GM04504 (cell line): ENCODE measurements around the gene MIS18BP1.
"Not testable (repeated sequence)": the region's sequence is repeated elsewhere in the genome, so short reads cannot be mapped to it uniquely, and the experiment has no call there.

Experiments used
- DNase-seq: peaks from one replicate; pipeline ENCODE4 v3.0.0-alpha.2; 2012; ENCODE audit warnings: low read depth

The MIS18BP1 gene

GRCh38 chr14:45246151-45246550 lies 6.9 kb downstream of the MIS18BP1 start:
- no peak for DNase-seq

DNA sequence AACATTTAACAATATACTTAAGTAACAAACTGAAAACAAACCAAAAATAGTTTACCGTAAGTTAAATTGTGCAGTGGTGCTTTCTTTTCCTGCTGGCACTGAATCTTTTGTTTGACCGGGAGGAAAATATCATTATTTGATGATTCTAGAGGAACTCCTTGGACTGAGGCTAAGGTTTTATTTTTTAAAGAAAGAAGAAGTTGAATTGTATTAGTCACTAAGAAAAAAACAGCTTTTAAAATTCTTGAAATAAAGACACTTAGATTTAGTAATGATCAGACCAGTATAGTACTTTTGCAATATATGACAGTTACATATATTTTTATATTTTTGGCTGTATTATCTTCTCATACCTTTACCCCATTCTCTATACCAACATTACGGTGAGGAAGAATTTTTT lies 10.3 kb downstream of the MIS18BP1 start:
- DNase-seq, result no peak

GRCh38 chr14:45238988-45239387 lies 14.0 kb downstream of the MIS18BP1 start:
- DNase-seq, result no peak

GRCh38 chr14:45227566-45227965 lies 25.4 kb downstream of the MIS18BP1 start:
- DNase-seq, result no peak

- DNase-seq, result no peak
These were observed 30.3 kb downstream of the MIS18BP1 start for GRCh38 chr14:45222485-45223262.

DNA sequence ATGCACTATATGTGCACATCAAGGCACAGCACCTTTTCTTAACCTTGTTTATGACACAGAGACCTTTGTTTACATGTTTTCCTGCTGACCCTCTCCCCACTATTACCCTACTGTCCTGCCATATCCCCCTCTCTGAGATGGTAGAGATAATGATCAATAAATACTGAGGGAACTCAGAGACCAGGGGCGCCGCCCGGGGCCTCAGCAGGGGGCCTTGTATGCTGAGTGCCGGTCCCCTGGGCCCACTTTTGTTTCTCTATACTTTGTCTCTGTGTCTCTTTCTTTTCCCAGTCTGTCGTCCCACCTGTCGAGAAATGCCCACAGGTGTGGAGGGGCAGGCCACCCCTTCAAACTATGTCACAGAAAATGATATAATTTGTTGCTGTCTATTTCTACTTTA lies 38.7 kb downstream of the MIS18BP1 start:
- not testable (repeated sequence) for DNase-seq

DNA sequence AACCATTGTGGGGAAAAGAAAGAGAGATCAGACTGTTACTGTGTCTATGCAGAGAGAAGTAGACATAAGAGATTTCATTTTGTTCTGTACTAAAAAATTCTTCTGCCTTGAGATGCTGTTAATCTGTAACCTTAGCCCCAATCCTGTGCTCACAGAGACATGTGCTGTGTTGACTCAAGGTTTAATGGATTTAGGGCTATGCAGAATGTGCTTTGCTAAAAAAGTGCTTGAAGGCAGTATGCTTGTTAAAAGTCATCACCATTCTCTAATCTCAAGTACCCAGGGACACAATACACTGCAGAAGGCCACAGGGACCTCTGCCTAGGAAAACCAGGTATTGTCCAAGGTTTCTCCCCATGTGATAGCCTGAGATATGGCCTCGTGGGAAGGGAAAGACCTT lies 39.3 kb downstream of the MIS18BP1 start:
- DNase-seq, result not testable (repeated sequence)

DNA sequence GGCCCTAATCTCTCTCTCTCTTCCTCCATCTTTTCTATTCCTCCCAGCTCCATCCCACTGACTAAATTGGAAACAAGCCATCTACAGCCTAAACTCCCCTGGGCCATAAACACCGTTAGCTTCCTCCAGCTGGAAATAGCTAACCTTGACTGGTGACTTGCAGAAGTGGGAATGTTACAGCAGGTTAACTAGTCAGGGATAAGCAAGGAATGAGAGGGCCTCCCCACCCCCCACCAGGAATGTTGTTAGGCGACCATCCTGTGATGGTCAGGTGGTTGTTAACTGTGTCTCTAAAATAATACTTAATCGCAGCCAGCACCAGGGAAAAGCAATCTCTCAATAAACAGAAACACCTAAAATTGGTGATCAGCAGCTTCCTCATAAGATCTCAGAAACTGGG lies 40.8 kb downstream of the MIS18BP1 start:
- DNase-seq, result no peak

GRCh38 chr14:45211295-45211694 lies 41.7 kb downstream of the MIS18BP1 start:
- DNase-seq, result no peak

DNA sequence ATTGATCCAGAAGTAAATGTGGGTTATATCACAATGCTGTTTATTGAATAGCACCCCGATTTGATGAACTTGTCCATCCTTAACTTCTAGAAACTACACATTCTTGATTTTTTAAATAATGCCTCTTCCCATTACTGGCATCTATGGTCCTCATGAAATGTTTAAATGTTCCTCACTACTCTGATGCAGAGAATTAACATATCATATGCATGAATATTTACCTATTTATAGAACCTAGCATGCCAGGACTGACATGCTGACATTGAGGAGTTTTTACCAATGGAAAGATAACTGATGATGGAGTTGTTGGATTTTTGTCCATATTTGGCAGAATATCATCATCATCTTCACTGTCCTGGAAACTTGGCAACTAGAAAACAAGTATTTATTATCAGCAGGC lies 42.8 kb downstream of the MIS18BP1 start:
- no peak for DNase-seq

DNA sequence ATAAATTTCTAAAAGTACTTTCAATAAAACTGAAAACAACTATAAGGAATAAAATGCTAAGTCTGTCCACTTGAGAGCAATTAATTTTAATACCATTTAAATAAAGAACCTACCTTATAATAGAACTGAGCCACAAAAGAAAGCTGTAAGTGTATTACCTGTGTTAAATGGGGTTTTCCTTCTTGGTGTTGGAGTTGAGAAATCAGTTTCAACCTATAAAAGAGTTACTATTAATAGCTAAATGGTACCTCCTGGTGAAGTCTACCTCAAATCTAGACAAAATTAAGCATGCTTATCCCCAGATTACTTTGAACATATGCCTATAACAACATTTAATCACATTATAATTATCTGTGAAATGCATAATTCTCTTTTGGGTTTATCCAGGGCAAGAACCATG lies 48.8 kb downstream of the MIS18BP1 start:
- no peak for DNase-seq

DNA sequence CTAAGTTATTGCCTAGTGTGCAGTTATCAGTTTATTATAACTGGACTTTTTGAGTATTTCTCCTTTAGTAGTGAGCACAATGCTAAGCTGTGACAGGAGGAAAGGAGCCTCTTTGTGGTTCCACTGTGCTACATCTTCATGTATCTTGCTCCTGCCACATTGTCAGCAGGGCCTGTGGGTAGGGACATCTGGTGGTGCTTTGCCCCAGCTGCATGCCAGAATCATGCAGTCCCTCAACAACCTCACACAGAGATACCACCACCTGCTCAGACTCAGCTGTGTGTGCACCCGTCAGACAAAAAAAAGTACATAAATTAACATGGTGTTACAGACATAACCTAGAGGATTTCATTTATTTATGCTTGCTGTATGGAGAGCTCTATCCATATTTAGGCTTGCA lies 51.1 kb downstream of the MIS18BP1 start:
- DNase-seq, result no peak

DNA sequence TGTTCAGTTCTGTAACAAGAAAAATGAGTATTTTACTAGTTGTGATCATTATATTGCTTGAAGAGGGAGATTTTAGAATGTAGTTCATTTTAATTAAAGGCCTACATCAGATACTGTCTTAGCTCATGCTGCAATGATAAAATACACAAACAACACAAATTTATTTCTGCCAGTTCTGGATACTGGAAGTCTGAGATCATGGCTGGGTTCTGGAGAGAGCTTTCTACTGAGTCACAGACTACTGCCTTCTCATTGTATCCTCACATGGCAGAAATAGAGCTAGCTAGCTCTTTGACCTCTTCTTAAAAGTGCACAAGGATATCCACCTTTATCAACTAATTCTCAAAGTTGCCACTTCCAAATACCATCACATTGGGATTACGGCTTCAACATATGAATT lies 53.8 kb downstream of the MIS18BP1 start:
- peak; percentile 17 for DNase-seq

GRCh38 chr14:45198551-45198950 lies 54.5 kb downstream of the MIS18BP1 start:
- DNase-seq, result no peak

DNA sequence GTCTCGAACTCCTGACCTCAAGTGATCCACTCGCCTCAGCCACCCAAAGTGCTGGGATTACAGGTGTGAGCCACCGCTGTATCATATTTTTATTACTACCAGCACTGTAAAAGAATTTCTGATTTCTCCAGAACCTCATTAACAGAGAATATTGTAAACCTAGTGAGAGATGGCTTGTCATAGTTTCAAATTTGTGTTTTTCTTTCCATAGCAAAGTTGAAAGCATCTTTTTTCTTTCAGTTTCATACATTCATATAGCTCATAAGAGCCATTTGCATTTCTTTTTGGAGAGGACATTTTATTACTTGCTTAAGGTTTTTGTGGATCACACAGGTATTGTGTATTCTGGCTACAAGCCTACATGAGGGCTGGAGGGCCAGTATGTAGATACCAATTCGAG lies 58.0 kb downstream of the MIS18BP1 start:
- no peak for DNase-seq

GRCh38 chr14:45185100-45185814 lies 67.7 kb downstream of the MIS18BP1 start:
- DNase-seq, result peak; percentile 13

- no peak for DNase-seq
These were observed 71.2 kb downstream of the MIS18BP1 start for GRCh38 chr14:45181806-45182205.

DNA sequence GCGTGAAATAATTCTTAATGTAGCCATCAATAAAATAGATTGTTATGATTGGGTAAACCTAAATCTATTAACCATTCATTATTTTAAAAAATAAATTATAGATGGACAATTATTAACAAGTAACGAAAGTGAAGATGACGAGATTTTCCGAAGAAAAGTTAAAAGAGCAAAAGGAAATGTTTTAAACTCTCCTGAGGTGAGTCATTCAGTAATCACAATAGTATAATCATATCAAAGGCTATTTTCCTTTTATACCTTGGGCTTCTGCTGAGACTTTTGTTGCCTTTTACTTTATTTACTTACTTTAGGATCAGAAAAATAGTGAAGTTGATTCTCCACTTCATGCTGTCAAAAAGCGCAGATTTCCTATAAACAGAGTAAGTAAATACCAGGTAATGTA lies 71.7 kb downstream of the MIS18BP1 start:
- no peak for DNase-seq

DNA sequence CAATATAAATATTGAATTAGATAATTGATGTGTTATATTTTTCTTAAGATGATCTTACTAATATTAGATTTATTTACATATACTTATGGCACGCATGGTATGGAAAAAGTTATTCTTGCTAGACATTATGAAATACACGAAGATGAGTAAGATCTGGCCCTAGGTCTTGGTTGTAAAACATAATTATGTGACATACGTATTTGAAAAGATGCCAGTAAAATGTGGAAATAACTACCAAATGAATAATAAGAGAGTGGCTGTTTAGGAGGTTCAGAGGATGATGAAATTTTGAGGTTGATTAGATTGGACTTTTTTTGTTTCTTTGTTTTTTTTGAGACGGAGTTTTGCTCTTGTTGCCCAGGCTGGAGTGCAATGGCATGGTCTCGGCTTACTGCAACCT lies 75.9 kb downstream of the MIS18BP1 start:
- DNase-seq, result peak; percentile 46

DNA sequence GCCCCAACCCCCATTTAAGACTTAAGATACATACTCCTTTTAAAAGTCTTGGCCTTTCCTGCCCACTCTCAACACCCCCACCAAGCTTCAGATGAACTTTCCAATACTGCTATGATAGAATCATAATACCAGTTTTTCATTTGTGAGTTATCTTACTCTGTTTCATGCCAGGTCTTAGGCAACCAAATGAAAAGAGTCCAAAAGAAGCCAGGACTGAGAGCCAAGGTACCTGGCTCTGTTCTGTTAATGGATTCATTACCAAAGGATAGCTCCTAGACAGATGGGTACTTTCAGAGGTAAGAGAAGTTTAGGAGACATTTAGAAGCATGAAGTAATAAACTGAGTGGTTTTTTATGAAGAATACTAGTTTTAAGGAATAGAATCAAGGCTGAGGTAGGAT lies 83.1 kb downstream of the MIS18BP1 start:
- no peak for DNase-seq

DNA sequence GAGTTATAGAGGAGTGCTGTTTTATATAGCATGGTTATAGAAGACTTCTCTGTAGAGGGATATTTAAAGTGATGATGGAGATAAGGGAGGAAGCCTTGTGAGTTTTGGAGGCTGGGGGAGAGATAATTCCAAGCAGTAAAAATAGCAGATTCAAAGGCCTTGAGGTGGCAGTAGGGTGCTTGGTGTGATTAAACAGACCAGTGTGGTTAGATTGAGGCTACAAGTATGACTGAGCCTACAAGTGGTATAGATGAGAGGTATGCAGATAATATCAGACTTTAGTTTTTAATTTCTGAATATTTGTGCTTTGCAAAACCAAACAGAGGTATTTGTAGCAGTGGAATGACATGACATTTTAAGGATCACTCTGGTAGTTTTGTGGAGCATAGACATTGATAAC lies 96.9 kb downstream of the MIS18BP1 start:
- no peak for DNase-seq
